Stomach (tissue), 9 donors: ENCODE measurements around the gene TSHR. TPM values are rescaled to one million over a fixed set of nuclear protein-coding genes. Genes with fewer than 3 reads are reported as not detected.

Source experiments
- DNase-seq, 2 donors: peaks; one replicate each; pipeline versions ENCODE4 v3.0.0 to v3.0.0-alpha.2; 2013 to 2019
- H3K27ac ChIP-seq, 5 donors: fragments of 200-600 bp in 4 of 5; sonication (generic) in 4 of 5; one replicate each; pipeline ENCODE4 v1.5.1; 2013 to 2019; ENCODE audit warnings: mild to moderate bottlenecking in 1 of 5, moderate library complexity in 1 of 5
- H3K27me3 ChIP-seq, 3 donors: fragments of 200-600 bp; sonication (generic); one replicate each; pipeline ENCODE4 v1.5.1; 2017 to 2019; ENCODE audit warnings: mixed run types in 1 of 3
- H3K36me3 ChIP-seq, 4 donors: fragments of 200-600 bp; sonication (generic); 1 replicate in 3 of 4; 2 replicates in 1 of 4; pipeline ENCODE4 v1.5.1; 2016 to 2019
- H3K4me1 ChIP-seq, 4 donors: fragments of 200-600 bp; sonication (generic); one replicate each; pipeline ENCODE4 v1.5.1; 2016 to 2019
- H3K4me3 ChIP-seq, 4 donors: fragments of 200-600 bp; sonication (generic) in 3 of 4; one replicate each; pipeline ENCODE4 v1.5.1; 2016 to 2019; ENCODE audit warnings: mild to moderate bottlenecking in 1 of 4
- H3K9me3 ChIP-seq, 4 donors: fragments of 200-600 bp; sonication (generic); one replicate each; pipeline ENCODE4 v1.5.1; 2016 to 2019
- EP300 ChIP-seq: sonication (generic); formaldehyde crosslinking; IDR thresholded peaks from one replicate; pipeline ENCODE4 v1.6.1; 2017; ENCODE audit warnings: antibody characterized with exemption
- POLR2A ChIP-seq, 4 donors: fragments of 450-650 bp; IDR thresholded peaks; one replicate each; pipeline ENCODE4 v1.6.1; 2016; ENCODE audit warnings: antibody characterized with exemption in 4 of 4, control low read depth in 2 of 4, mild to moderate bottlenecking in 1 of 4, moderate library complexity in 1 of 4
- POLR2AphosphoS5 ChIP-seq, 3 donors: sonication (generic); formaldehyde crosslinking; IDR thresholded peaks; one replicate each; pipeline ENCODE4 v1.6.1; 2016; ENCODE audit warnings: antibody characterized with exemption in 3 of 3
- WGBS, 5 donors: extraction: QIAGEN DNeasy Blood & Tissue Kit in 3 of 5; methylation state at CpG; one replicate each; pipeline versions ENCODE4 v1.1.5 to v1.1.7; 2013 to 2018; 5-methylcytosine and 5-hydroxymethylcytosine counted together
- intact Hi-C: fragments of 100-400 bp; cut with DNase I; formaldehyde crosslinking; loops from one replicate; pipeline ENCODE4 v1.15.1; 2023; ENCODE audit warnings: low total_unique reads
- polyA plus RNA-seq, 3 donors: library from polyadenylated mRNA; stranded (reverse); fragments of 200-250 nt; gene quantifications; one replicate each; pipeline ENCODE4 v1.2.3, GENCODE V29; 2013
- total RNA-seq, 5 donors: library from RNA; depleted of rRNA; stranded (reverse); fragments of >200 nt; gene quantifications; one replicate each; pipeline versions ENCODE4 v1.1.0 to v1.2.3, GENCODE V29; 2014 to 2016
- TF ChIP-seq, protein P1 (sequence below), 7 experiments: fragments of 450-650 bp in 4 of 7; fragments of 200-600 bp in 3 of 7; sonication (generic) in 3 of 7; IDR thresholded peaks; one replicate each; pipeline ENCODE4 v1.5.1; 2016 to 2019; ENCODE audit warnings: antibody characterized with exemption in 7 of 7, control low read depth in 2 of 7, mild to moderate bottlenecking in 1 of 7
- donor health status: healthy with polysubstance abuse.
- donor health status: Bipolar disorder and iron deficiency.
- donor health status: healthy.

The TSHR gene
- total and polyA plus RNA-seq, 8 donors, result 0.18 to 0.46 (median 0.45) TPM; not detected in 5

DNA sequence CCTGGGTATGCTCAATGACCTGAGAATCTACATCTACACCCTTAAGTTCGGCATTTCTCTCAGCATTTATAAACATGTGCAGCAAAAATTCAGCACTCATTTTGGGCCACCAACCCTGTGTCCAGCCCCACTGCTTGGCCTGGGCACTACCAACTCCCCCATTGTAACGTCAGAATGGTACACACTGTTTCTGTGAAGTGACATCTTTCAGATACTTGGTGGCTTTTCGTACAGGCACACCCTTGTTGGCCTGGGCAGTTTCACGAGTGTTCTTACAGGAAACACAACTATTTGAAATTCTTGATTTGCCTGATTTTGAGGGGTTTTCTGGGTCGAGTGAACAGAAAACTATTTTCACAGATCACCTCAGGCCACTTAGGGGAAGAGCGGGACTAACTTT, 46.0 kb downstream of the TSHR start:
- Histone ChIP-seq H3K9me3 (no peaks in the 10 kb centered on the region), H3K4me1 (peaks cover 0 to 3% (median 0%) of the 10 kb centered on the region in 4 donors), H3K36me3 (no peaks in the 10 kb centered on the region), H3K27ac (no peak overlapping the region), H3K27me3 (peaks cover 0 to 19% (median 0%) of the 10 kb centered on the region in 3 donors), H3K4me3 (no peak overlapping the region)
- WGBS, 5 donors, result 57 to 68% (median 58%) methylated on average over 6 of the region's 6 CpGs
- TF ChIP-seq, protein P1, sequence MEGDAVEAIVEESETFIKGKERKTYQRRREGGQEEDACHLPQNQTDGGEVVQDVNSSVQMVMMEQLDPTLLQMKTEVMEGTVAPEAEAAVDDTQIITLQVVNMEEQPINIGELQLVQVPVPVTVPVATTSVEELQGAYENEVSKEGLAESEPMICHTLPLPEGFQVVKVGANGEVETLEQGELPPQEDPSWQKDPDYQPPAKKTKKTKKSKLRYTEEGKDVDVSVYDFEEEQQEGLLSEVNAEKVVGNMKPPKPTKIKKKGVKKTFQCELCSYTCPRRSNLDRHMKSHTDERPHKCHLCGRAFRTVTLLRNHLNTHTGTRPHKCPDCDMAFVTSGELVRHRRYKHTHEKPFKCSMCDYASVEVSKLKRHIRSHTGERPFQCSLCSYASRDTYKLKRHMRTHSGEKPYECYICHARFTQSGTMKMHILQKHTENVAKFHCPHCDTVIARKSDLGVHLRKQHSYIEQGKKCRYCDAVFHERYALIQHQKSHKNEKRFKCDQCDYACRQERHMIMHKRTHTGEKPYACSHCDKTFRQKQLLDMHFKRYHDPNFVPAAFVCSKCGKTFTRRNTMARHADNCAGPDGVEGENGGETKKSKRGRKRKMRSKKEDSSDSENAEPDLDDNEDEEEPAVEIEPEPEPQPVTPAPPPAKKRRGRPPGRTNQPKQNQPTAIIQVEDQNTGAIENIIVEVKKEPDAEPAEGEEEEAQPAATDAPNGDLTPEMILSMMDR (IDR thresholded peaks at IDR 0.05), result no peak
- TF ChIP-seq POLR2A (IDR thresholded peaks at IDR 0.05) (no peak), POLR2AphosphoS5 (IDR thresholded peaks at IDR 0.05) (no peak), EP300 (no peak)
- intact Hi-C loops, result no loop called here
- DNase-seq, result no peak

GRCh38 chr14:81004575-81004974, 49.2 kb downstream of the TSHR start:
- Histone ChIP-seq H3K36me3 (no peaks in the 10 kb centered on the region), H3K27me3 (no peaks in the 10 kb centered on the region), H3K27ac (no peak overlapping the region), H3K9me3 (no peaks in the 10 kb centered on the region), H3K4me3 (no peak overlapping the region), H3K4me1 (no peaks in the 10 kb centered on the region)
- intact Hi-C loops, result no loop called here
- TF ChIP-seq, protein P1 (IDR thresholded peaks at IDR 0.05), result no peak
- TF ChIP-seq POLR2A (IDR thresholded peaks at IDR 0.05), result no peak
- no peak for DNase-seq
- WGBS, 5 donors, result 84 to 100% (median 91%) methylated on average over 1 of the region's 1 CpG

- H3K27me3 ChIP-seq, result no peaks in the 10 kb centered on the region
- no peaks in the 10 kb centered on the region for H3K4me1 ChIP-seq
- no peaks in the 10 kb centered on the region for H3K9me3 ChIP-seq
- intact Hi-C loops, result no loop called here
- no peak overlapping the region for H3K4me3 ChIP-seq
- no peaks in the 10 kb centered on the region for H3K36me3 ChIP-seq
- no peak overlapping the region for H3K27ac ChIP-seq
- WGBS, 5 donors, result 85 to 91% (median 88%) methylated on average over 8 of the region's 8 CpGs
- TF ChIP-seq, protein P1 (IDR thresholded peaks at IDR 0.05), result no peak
- no peak for TF ChIP-seq POLR2AphosphoS5 (IDR thresholded peaks at IDR 0.05)
- no peak for TF ChIP-seq POLR2A (IDR thresholded peaks at IDR 0.05)
- no peak for TF ChIP-seq EP300
- DNase-seq, result no peak
Observed at GRCh38 chr14:81005540-81006228, 50.3 kb downstream of the TSHR start.

GRCh38 chr14:81006266-81006665, 50.8 kb downstream of the TSHR start:
- Histone ChIP-seq H3K4me1 (no peaks in the 10 kb centered on the region), H3K27ac (no peak overlapping the region), H3K36me3 (no peaks in the 10 kb centered on the region), H3K27me3 (no peaks in the 10 kb centered on the region), H3K9me3 (no peaks in the 10 kb centered on the region), H3K4me3 (no peak overlapping the region)
- no peak for DNase-seq
- intact Hi-C loops, result no loop called here
- 90 to 96% (median 92%) methylated on average over 3 of the region's 3 CpGs for WGBS, 5 donors
- no peak for TF ChIP-seq POLR2A (IDR thresholded peaks at IDR 0.05)
- no peak for TF ChIP-seq POLR2AphosphoS5 (IDR thresholded peaks at IDR 0.05)

GRCh38 chr14:81007131-81007530, 51.7 kb downstream of the TSHR start:
- WGBS, 5 donors, result 63 to 88% (median 85%) methylated on average over 1 of the region's 1 CpG
- Histone ChIP-seq H3K4me1 (no peaks in the 10 kb centered on the region), H3K27ac (no peak overlapping the region), H3K27me3 (no peaks in the 10 kb centered on the region), H3K9me3 (no peaks in the 10 kb centered on the region), H3K4me3 (no peak overlapping the region), H3K36me3 (no peaks in the 10 kb centered on the region)
- no peak for TF ChIP-seq POLR2A (IDR thresholded peaks at IDR 0.05)
- no peak for TF ChIP-seq POLR2AphosphoS5 (IDR thresholded peaks at IDR 0.05)
- TF ChIP-seq EP300, result no peak
- TF ChIP-seq, protein P1 (IDR thresholded peaks at IDR 0.05), result no peak
- DNase-seq, result no peak
- intact Hi-C loops, result no loop called here
